ENCODE data around the gene PGAM2.

PGAM2 gene

GRCh38 chr7:44065431-44066110 is at the start of gene PGAM2:
PGAM2 (minus strand) TSS chr7:44065567; CDS start chr7:44065529, 38 bp downstream.
- TF ChIP-seq CTCF (conservative IDR thresholded peaks at IDR 0.05; ENCODE audit: low read depth, low read length), result no peak
- peak within 1 kb of the TSS; percentile 28 for H3K4me3 ChIP-seq (ENCODE audit: low read length)
- no peak for DNase-seq (ENCODE audit: low read depth)

- no peak for TF ChIP-seq CTCF (conservative IDR thresholded peaks at IDR 0.05; ENCODE audit: low read depth, low read length)
- DNase-seq (ENCODE audit: low read depth), result no peak
- no peak overlapping the region for H3K4me3 ChIP-seq (ENCODE audit: low read length)
Observed at GRCh38 chr7:44114586-44115310, 49.4 kb upstream of the PGAM2 start.

GRCh38 chr7:44113764-44114354 is 48.5 kb upstream of the PGAM2 start:
- no peak overlapping the region for H3K4me3 ChIP-seq (ENCODE audit: low read length)
- no peak for DNase-seq (ENCODE audit: low read depth)
- no peak for TF ChIP-seq CTCF (conservative IDR thresholded peaks at IDR 0.05; ENCODE audit: low read depth, low read length)

GRCh38 chr7:44112997-44113763 is 47.8 kb upstream of the PGAM2 start:
- DNase-seq (ENCODE audit: low read depth), result no peak
- no peak overlapping the region for H3K4me3 ChIP-seq (ENCODE audit: low read length)
- TF ChIP-seq CTCF (conservative IDR thresholded peaks at IDR 0.05; ENCODE audit: low read depth, low read length), result no peak

- TF ChIP-seq CTCF (conservative IDR thresholded peaks at IDR 0.05; ENCODE audit: low read depth, low read length), result no peak
- no peak overlapping the region for H3K4me3 ChIP-seq (ENCODE audit: low read length)
Observed at GRCh38 chr7:44112231-44112996, 47.0 kb upstream of the PGAM2 start.

GRCh38 chr7:44111761-44112160 is 46.4 kb upstream of the PGAM2 start:
- DNase-seq (ENCODE audit: low read depth), result no peak
- no peak overlapping the region for H3K4me3 ChIP-seq (ENCODE audit: low read length)
- no peak for TF ChIP-seq CTCF (conservative IDR thresholded peaks at IDR 0.05; ENCODE audit: low read depth, low read length)

More at GRCh38 chr7:44112231-44112996, 47.0 kb upstream of the PGAM2 start:
- no peak for DNase-seq (ENCODE audit: low read depth)

Measured in retinal pigment epithelial cell (primary cell).